Colonic mucosa (tissue), 4 donors: Measurements from ENCODE around the gene MYO7B. TPM values are rescaled to one million over a fixed set of nuclear protein-coding genes. Genes with fewer than 3 reads are reported as not detected.

Source experiments
- DNase-seq: peaks from one replicate; pipeline ENCODE4 v3.0.0-alpha.2; 2020
- H3K27ac ChIP-seq: fragments of 200-600 bp; one replicate; pipeline ENCODE4 v1.8.0; 2021
- H3K27me3 ChIP-seq: fragments of 200-600 bp; one replicate; pipeline ENCODE4 v1.8.0; 2021
- H3K36me3 ChIP-seq: fragments of 200-600 bp; one replicate; pipeline ENCODE4 v1.8.0; 2021
- H3K4me1 ChIP-seq: fragments of 200-600 bp; one replicate; pipeline ENCODE4 v1.8.0; 2021; ENCODE audit warnings: mild to moderate bottlenecking
- H3K4me3 ChIP-seq: fragments of 200-600 bp; one replicate; pipeline ENCODE4 v1.8.0; 2021
- H3K9ac ChIP-seq, 2 donors: one replicate each; pipeline ENCODE4 v1.7.0; 2013; ENCODE audit warnings: control low read depth in 2 of 2, low read depth in 2 of 2, low read length in 2 of 2
- H3K9me3 ChIP-seq: fragments of 200-600 bp; one replicate; pipeline ENCODE4 v1.8.0; 2021
- CTCF ChIP-seq: fragments of 200-600 bp; IDR thresholded peaks from one replicate; pipeline ENCODE4 v1.8.0; 2022; ENCODE audit warnings: antibody characterized with exemption, mild to moderate bottlenecking
- intact Hi-C: fragments of 100-400 bp; cut with DNase I; formaldehyde crosslinking; loops from one replicate; pipeline ENCODE4 v1.14.1; 2022
- total RNA-seq, 2 donors: library from RNA; stranded (reverse); fragmentation: NEBNext Ultra II Directional in 1 of 2; extraction: Animal tissue kit (Norgen Biotek cat#: 25700) in 1 of 2; gene quantifications; one replicate each; pipeline ENCODE4 v1.2.1, GENCODE V29; 2021
- donor health status: healthy.
- donor health status: DM: no; HTN: no; CAD: no.
- donor health status: DM: no; HTN: no; CAD: no.

Gene MYO7B
- total RNA-seq, 2 donors from 2014 or later, result 159 to 218 TPM

DNA sequence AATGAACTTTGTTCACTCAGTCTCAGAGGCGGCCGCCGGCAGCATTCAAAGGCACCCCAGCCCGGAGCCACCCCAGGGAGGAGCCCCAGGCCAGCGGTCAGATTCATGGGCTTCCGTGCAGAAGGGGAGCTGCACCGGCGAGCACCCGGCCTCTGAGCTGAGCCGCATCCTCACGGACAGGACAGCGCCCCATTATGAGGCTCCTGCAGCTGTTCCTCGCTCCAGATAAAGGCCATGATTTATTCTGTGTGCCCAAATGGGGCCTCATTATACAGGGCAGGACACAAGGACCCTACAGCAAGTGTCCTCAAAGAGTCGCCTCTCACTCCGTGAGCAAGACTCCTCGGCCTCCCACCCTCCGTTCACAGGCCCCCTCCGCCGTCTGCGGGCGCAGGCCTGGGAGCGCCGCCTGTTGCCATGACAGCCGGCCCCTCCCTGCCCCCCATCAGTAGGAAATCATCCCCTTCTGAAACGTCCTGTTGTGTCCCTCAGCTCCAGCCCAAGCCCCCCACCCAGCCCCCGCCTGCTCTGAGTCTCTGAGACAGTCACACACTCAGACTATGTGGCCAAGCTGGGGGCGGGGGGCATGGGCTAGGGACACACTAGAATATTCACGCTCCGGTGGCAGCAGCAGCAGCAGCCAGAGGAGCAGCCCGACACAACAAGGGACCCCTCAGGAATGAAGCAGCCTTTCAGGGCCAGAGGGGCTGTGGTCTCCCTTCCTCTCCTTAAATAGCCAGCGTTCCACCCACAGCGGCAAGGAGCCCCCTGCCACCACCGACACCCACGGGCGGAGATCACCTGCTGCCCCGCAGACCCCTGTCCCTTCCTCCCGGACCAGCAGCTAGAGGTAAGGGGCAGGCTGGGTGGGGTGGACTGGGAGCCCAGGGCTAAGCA lies 110.2 kb downstream of the MYO7B start, which contains the start of gene GPR17:
Gene GPR17 (plus strand): TSS at position 759 of the 897 bp plus-strand sequence. CDS start 4,583 bp downstream, outside the sequence.
- Histone ChIP-seq H3K9ac (peak within 1 kb of the TSS in 1 of 2 donors; percentile 26), H3K4me3 (no peak within 1 kb of the TSS), H3K9me3 (no peaks in the 10 kb centered on the region), H3K4me1 (no peaks in the 10 kb centered on the region), H3K27me3 (no peaks in the 10 kb centered on the region), H3K27ac (no peak within 1 kb of the TSS), H3K36me3 (no peaks in the 10 kb centered on the region)
- intact Hi-C loops, result loop anchor here (5.0 kb wide), 1 partner anchor 448 kb away; no protein-coding TSS in a partner anchor
- DNase-seq, result no peak
- no peak for TF ChIP-seq CTCF

GRCh38 chr2:127646487-127647241 lies 111.2 kb downstream of the MYO7B start:
- DNase-seq, result no peak
- intact Hi-C loops, result loop anchor here (5.0 kb wide), 1 partner anchor 449 kb away; no protein-coding TSS in a partner anchor
- Histone ChIP-seq H3K4me1 (no peaks in the 10 kb centered on the region), H3K9me3 (no peaks in the 10 kb centered on the region), H3K9ac (peak overlapping the region in 1 of 2 donors; percentile 26), H3K4me3 (no peak overlapping the region), H3K36me3 (no peaks in the 10 kb centered on the region), H3K27ac (no peak overlapping the region), H3K27me3 (no peaks in the 10 kb centered on the region)
- no peak for TF ChIP-seq CTCF

GRCh38 chr2:127647242-127648190 lies 112.0 kb downstream of the MYO7B start:
- H3K9me3 ChIP-seq, result no peaks in the 10 kb centered on the region
- H3K9ac ChIP-seq, result no peak overlapping the region
- no peaks in the 10 kb centered on the region for H3K4me1 ChIP-seq
- no peak for DNase-seq
- H3K4me3 ChIP-seq, result no peak overlapping the region
- no peak overlapping the region for H3K27ac ChIP-seq
- no peaks in the 10 kb centered on the region for H3K27me3 ChIP-seq
- no peak for TF ChIP-seq CTCF
- no peaks in the 10 kb centered on the region for H3K36me3 ChIP-seq
- intact Hi-C loops, result loop anchor here (5.0 kb wide), 1 partner anchor 450 kb away; no protein-coding TSS in a partner anchor

- Histone ChIP-seq H3K9me3 (no peaks in the 10 kb centered on the region), H3K4me3 (no peak overlapping the region), H3K36me3 (no peaks in the 10 kb centered on the region), H3K9ac (no peak overlapping the region), H3K27me3 (no peaks in the 10 kb centered on the region), H3K27ac (no peak overlapping the region), H3K4me1 (no peaks in the 10 kb centered on the region)
- intact Hi-C loops, result loop anchor here (5.0 kb wide), 1 partner anchor 451 kb away; no protein-coding TSS in a partner anchor
- no peak for TF ChIP-seq CTCF
- no peak for DNase-seq
Observed at GRCh38 chr2:127648321-127648720, 112.8 kb downstream of the MYO7B start.
